OCI-LY1 (cell line): ENCODE data around the gene MYO3B.

ENCODE experiments used
- EZH2 ChIP-seq: fragments of 200-600 bp; sonication (generic), shearing (Covaris generic); IDR thresholded peaks from 2 replicates; pipeline ENCODE4 v1.8.0; 2017; ENCODE audit warnings: borderline replicate concordance, mixed run types, mild to moderate bottlenecking, antibody characterized with exemption, low read length, moderate library complexity, mixed read lengths
- TF ChIP-seq, protein P1 (sequence below): fragments of 200-600 bp; sonication (generic), shearing (Covaris generic); IDR thresholded peaks from 2 replicates; pipeline ENCODE4 v1.5.1; 2017; ENCODE audit warnings: mild to moderate bottlenecking, antibody characterized with exemption, low read length, moderate library complexity, mixed read lengths

- TF ChIP-seq, protein P1, sequence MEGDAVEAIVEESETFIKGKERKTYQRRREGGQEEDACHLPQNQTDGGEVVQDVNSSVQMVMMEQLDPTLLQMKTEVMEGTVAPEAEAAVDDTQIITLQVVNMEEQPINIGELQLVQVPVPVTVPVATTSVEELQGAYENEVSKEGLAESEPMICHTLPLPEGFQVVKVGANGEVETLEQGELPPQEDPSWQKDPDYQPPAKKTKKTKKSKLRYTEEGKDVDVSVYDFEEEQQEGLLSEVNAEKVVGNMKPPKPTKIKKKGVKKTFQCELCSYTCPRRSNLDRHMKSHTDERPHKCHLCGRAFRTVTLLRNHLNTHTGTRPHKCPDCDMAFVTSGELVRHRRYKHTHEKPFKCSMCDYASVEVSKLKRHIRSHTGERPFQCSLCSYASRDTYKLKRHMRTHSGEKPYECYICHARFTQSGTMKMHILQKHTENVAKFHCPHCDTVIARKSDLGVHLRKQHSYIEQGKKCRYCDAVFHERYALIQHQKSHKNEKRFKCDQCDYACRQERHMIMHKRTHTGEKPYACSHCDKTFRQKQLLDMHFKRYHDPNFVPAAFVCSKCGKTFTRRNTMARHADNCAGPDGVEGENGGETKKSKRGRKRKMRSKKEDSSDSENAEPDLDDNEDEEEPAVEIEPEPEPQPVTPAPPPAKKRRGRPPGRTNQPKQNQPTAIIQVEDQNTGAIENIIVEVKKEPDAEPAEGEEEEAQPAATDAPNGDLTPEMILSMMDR = no peak
- no peak for TF ChIP-seq EZH2
These were observed 37.4 kb upstream of the MYO3B start for GRCh38 chr2:170140561-170140960.
